Upper lobe of right lung (tissue), 1 donor: ENCODE data around the gene CORO1C. TPM values are rescaled to one million over a fixed set of nuclear protein-coding genes. Genes with fewer than 3 reads are reported as not detected.

Experiments
- ATAC-seq: fragments of 200-7000 bp; cut with Tn5 transposase; one replicate; pipeline ENCODE4 v1.9.1; 2020; ENCODE audit warnings: mild to moderate bottlenecking, moderate library complexity
- DNase-seq: peaks from one replicate; pipeline ENCODE4 v3.0.0-alpha.2; 2020
- H3K27ac ChIP-seq: fragments of 200-600 bp; one replicate; pipeline ENCODE4 v1.8.0; 2022
- H3K27me3 ChIP-seq: fragments of 200-600 bp; one replicate; pipeline ENCODE4 v1.8.0; 2022; ENCODE audit warnings: mild to moderate bottlenecking
- H3K36me3 ChIP-seq: fragments of 200-600 bp; one replicate; pipeline ENCODE4 v1.8.0; 2022
- H3K4me1 ChIP-seq: fragments of 200-600 bp; one replicate; pipeline ENCODE4 v1.8.0; 2022
- H3K4me3 ChIP-seq: fragments of 200-600 bp; one replicate; pipeline ENCODE4 v1.8.0; 2022; ENCODE audit warnings: mild to moderate bottlenecking
- H3K9me3 ChIP-seq: fragments of 200-600 bp; one replicate; pipeline ENCODE4 v1.8.0; 2022
- CTCF ChIP-seq: fragments of 200-600 bp; IDR thresholded peaks from one replicate; pipeline ENCODE4 v1.8.0; 2022; ENCODE audit warnings: antibody characterized with exemption
- intact Hi-C: fragments of 100-400 bp; cut with DNase I; formaldehyde crosslinking; loops from one replicate; pipeline ENCODE4 v1.11.0; 2022
- total RNA-seq: library from RNA; stranded (reverse); fragmentation: NEBNext Ultra II Directional; extraction: Animal tissue kit (Norgen Biotek cat#: 25700); gene quantifications from one replicate; pipeline ENCODE4 v1.2.1, GENCODE V29; 2021
- donor health status: DM: no; HTN: yes; CAD: no; lungs with severe emphysema.

The CORO1C gene
- total RNA-seq, 1 donor from 2014 or later, result 257 TPM

GRCh38 chr12:108607981-108608600 is 123.2 kb downstream of the CORO1C start:
- intact Hi-C loops, result no loop called here
- no peak for ATAC-seq
- no peaks in the 10 kb centered on the region for H3K27me3 ChIP-seq

DNA sequence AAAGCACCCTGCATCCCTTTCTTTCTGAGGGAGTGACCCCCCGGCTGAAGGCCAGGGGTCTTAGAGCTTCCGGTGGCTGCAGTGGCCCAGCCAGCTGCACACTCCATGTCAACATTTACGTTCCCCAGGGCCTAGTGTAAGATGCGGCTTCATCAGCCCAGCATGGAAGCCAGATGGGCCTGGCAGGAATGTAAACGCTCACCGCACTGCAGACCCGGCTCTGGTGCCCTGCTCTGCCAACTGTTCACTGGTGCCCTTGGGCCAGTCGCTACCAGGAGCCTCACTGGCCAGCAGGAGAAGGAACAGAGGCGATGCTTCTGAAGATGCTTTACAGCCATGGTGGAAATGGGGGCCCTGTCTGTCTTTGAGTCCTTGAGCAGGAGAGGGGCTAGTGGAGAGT is 124.8 kb downstream of the CORO1C start:
- no peak for ATAC-seq
- intact Hi-C loops, result no loop called here
- DNase-seq, result no peak
- H3K36me3 ChIP-seq, result no peaks in the 10 kb centered on the region
- H3K4me1 ChIP-seq, result no peaks in the 10 kb centered on the region
- H3K4me3 ChIP-seq, result no peak overlapping the region
- no peak for TF ChIP-seq CTCF
- H3K27me3 ChIP-seq, result no peaks in the 10 kb centered on the region
- no peak overlapping the region for H3K27ac ChIP-seq
- no peaks in the 10 kb centered on the region for H3K9me3 ChIP-seq

More at GRCh38 chr12:108607981-108608600, 123.2 kb downstream of the CORO1C start:
- H3K9me3 ChIP-seq, result no peaks in the 10 kb centered on the region
- H3K4me1 ChIP-seq, result peaks cover 4% of the 10 kb centered on the region
- H3K36me3 ChIP-seq, result no peaks in the 10 kb centered on the region
- DNase-seq, result no peak
- no peak overlapping the region for H3K4me3 ChIP-seq
- no peak for TF ChIP-seq CTCF
- H3K27ac ChIP-seq, result no peak overlapping the region

- intact Hi-C loops, result no loop called here
- no peak overlapping the region for H3K27ac ChIP-seq
- H3K27me3 ChIP-seq, result no peaks in the 10 kb centered on the region
- TF ChIP-seq CTCF, result no peak
- no peak for DNase-seq
- no peak overlapping the region for H3K4me3 ChIP-seq
- H3K9me3 ChIP-seq, result no peaks in the 10 kb centered on the region
- no peaks in the 10 kb centered on the region for H3K36me3 ChIP-seq
- no peak for ATAC-seq
- H3K4me1 ChIP-seq, result no peaks in the 10 kb centered on the region
These were observed 125.5 kb downstream of the CORO1C start for GRCh38 chr12:108605690-108606406.

DNA sequence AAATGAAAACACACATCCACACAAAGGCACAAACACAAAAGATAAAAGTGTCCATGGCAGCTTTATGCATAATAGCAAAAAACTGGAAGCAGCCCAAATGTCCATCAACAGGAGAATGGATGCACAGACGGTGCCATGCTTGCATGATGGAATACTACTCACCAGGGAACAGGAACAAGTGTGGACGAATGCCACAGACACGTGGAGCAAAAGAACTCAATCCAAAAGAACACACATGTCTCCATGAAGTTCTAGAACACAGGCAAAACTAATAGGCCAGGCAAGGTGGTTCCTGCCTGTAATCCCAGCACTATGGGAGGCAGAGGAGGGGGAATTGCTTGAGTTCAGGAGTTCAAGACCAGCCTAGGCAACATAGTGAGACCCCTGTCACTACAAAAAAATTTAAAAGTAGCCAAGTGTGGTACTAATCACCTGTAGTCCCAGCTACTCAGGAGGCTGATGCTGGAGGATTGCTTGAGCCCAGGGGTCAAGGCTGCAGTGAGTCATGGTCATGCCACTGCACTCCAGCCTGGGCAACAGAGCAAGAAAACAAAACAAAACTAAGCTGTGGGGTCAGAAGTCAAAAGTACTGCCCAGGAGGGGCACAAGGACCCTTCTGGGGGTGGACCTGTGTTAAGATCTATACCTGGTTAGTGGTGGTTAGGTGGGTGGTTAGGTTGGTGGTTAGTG is 126.2 kb downstream of the CORO1C start:
- no peak for DNase-seq
- no peak for ATAC-seq
- no peak overlapping the region for H3K27ac ChIP-seq
- intact Hi-C loops, result no loop called here
- no peaks in the 10 kb centered on the region for H3K9me3 ChIP-seq
- H3K4me1 ChIP-seq, result no peaks in the 10 kb centered on the region
- no peaks in the 10 kb centered on the region for H3K27me3 ChIP-seq
- no peak overlapping the region for H3K4me3 ChIP-seq
- TF ChIP-seq CTCF, result no peak
- H3K36me3 ChIP-seq, result no peaks in the 10 kb centered on the region

GRCh38 chr12:108604208-108604941 is 126.9 kb downstream of the CORO1C start:
- Histone ChIP-seq H3K4me3 (no peak overlapping the region), H3K36me3 (no peaks in the 10 kb centered on the region), H3K27me3 (no peaks in the 10 kb centered on the region), H3K4me1 (no peaks in the 10 kb centered on the region), H3K27ac (no peak overlapping the region), H3K9me3 (no peaks in the 10 kb centered on the region)
- ATAC-seq (no peak), DNase-seq (no peak)
- TF ChIP-seq CTCF, result no peak
- intact Hi-C loops, result no loop called here
